Fibroblast of gingiva (primary cell): ENCODE measurements around the gene MOV10L1.
A peak's percentile ranks its signal among the peaks of the same experiment; 100 is the strongest.

Source experiments
- DNase-seq: peaks from one replicate; pipeline ENCODE4 v3.0.0-alpha.2; 2011; ENCODE audit warnings: low read depth

MOV10L1 gene

GRCh38 chr22:50176850-50177536 is 87.2 kb downstream of the MOV10L1 start:
- DNase-seq: no peak

- no peak for DNase-seq
Measured at GRCh38 chr22:50177537-50178470, 88.0 kb downstream of the MOV10L1 start.

GRCh38 chr22:50178471-50178864 is 88.7 kb downstream of the MOV10L1 start:
- DNase-seq: no peak

- no peak for DNase-seq
Measured at GRCh38 chr22:50178871-50179869, 89.4 kb downstream of the MOV10L1 start.

- DNase-seq: no peak
Measured at GRCh38 chr22:50179937-50180726, 90.3 kb downstream of the MOV10L1 start.

GRCh38 chr22:50180727-50181521 is 91.1 kb downstream of the MOV10L1 start:
- DNase-seq: no peak

GRCh38 chr22:50182176-50183081 is 92.6 kb downstream of the MOV10L1 start:
- DNase-seq: no peak

- no peak for DNase-seq
Measured at GRCh38 chr22:50183141-50183971, 93.5 kb downstream of the MOV10L1 start.

- peak; percentile 57 for DNase-seq
Measured at GRCh38 chr22:50184004-50184901, 94.4 kb downstream of the MOV10L1 start.

GRCh38 chr22:50184902-50185374 is 95.1 kb downstream of the MOV10L1 start:
- DNase-seq: no peak

GRCh38 chr22:50185375-50186087 is 95.7 kb downstream of the MOV10L1 start, which contains the start of gene TRABD:
Gene TRABD (plus strand): TSS chr22:50185913. CDS start chr22:50193061, 7,148 bp downstream.
- DNase-seq: peak; percentile 87

- no peak for DNase-seq
Measured at GRCh38 chr22:50186181-50186714, 96.4 kb downstream of the MOV10L1 start.

- no peak for DNase-seq
Measured at GRCh38 chr22:50186761-50187523, 97.1 kb downstream of the MOV10L1 start.

GRCh38 chr22:50188356-50188755 is 98.5 kb downstream of the MOV10L1 start:
- no peak for DNase-seq

GRCh38 chr22:50189184-50189848 is 99.5 kb downstream of the MOV10L1 start:
- no peak for DNase-seq
